Stomach (tissue), 4 donors: ENCODE data around the gene KIF17.

Source experiments
- EP300 ChIP-seq: sonication (generic); formaldehyde crosslinking; IDR thresholded peaks from one replicate; pipeline ENCODE4 v1.6.1; 2017; ENCODE audit warnings: antibody characterized with exemption
- POLR2A ChIP-seq, 4 donors: fragments of 450-650 bp; IDR thresholded peaks; one replicate each; pipeline ENCODE4 v1.6.1; 2016; ENCODE audit warnings: antibody characterized with exemption in 4 of 4, control low read depth in 2 of 4, mild to moderate bottlenecking in 1 of 4, moderate library complexity in 1 of 4
- POLR2AphosphoS5 ChIP-seq, 3 donors: sonication (generic); formaldehyde crosslinking; IDR thresholded peaks; one replicate each; pipeline ENCODE4 v1.6.1; 2016; ENCODE audit warnings: antibody characterized with exemption in 3 of 3
- TF ChIP-seq, protein P1 (sequence below), 7 experiments: fragments of 450-650 bp in 4 of 7; fragments of 200-600 bp in 3 of 7; sonication (generic) in 3 of 7; IDR thresholded peaks; one replicate each; pipeline ENCODE4 v1.5.1; 2016 to 2019; ENCODE audit warnings: antibody characterized with exemption in 7 of 7, control low read depth in 2 of 7, mild to moderate bottlenecking in 1 of 7

- TF ChIP-seq, protein P1, sequence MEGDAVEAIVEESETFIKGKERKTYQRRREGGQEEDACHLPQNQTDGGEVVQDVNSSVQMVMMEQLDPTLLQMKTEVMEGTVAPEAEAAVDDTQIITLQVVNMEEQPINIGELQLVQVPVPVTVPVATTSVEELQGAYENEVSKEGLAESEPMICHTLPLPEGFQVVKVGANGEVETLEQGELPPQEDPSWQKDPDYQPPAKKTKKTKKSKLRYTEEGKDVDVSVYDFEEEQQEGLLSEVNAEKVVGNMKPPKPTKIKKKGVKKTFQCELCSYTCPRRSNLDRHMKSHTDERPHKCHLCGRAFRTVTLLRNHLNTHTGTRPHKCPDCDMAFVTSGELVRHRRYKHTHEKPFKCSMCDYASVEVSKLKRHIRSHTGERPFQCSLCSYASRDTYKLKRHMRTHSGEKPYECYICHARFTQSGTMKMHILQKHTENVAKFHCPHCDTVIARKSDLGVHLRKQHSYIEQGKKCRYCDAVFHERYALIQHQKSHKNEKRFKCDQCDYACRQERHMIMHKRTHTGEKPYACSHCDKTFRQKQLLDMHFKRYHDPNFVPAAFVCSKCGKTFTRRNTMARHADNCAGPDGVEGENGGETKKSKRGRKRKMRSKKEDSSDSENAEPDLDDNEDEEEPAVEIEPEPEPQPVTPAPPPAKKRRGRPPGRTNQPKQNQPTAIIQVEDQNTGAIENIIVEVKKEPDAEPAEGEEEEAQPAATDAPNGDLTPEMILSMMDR (IDR thresholded peaks at IDR 0.05): peak in 3 of 7 experiments; percentile 10 to 32 (median 30)
- TF ChIP-seq EP300: no peak
- no peak for TF ChIP-seq POLR2A (IDR thresholded peaks at IDR 0.05)
- peak; percentile 43 to 83 (median 72) for TF ChIP-seq POLR2AphosphoS5 (IDR thresholded peaks at IDR 0.05)
Observed at GRCh38 chr1:20732588-20733359, 15.0 kb upstream of the KIF17 start, which contains the start of gene SH2D5.
